Measurements from ENCODE around the gene GPR17. TPM values are rescaled to one million over a fixed set of nuclear protein-coding genes. Genes with fewer than 3 reads are reported as not detected.
A peak's percentile ranks its signal among the peaks of the same experiment; 100 is the strongest.

The GPR17 gene
- total RNA-seq, 2 experiments from 2014 or later: not detected

DNA sequence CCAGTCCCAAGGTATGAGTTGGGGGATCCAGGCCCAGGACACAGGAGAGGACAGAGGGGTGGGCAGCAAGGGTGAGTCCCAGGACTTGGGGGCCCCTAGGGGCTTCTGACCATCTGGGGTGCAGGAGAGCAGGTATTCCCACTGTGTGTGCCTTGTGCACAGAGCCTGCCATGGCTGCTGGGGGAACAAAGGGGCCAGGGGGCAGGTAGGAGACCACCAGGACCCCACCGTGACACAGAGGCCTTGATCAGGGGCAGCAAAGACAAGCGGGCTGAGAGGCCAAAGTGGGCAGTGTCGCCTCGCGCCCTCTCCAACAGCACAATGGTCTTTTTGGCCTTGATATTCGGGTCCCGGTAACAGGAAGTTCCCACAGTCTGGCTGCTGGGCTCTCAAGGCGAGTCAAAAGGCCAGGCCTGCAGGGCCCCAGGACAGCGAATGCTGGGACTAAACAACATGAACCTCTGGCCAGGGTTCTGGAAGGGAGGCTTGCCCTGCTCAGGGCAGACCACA, 12.3 kb upstream of the GPR17 start:
- ChIA-PET POLR2A (no interaction called here), CTCF (no interaction called here)
- Mint-ChIP-seq H3K27me3 (ENCODE audit: low read depth) (no peaks in the 10 kb centered on the region), H3K36me3 (ENCODE audit: low read depth) (peaks cover under 1% of the 10 kb centered on the region), H3K9me3 (ENCODE audit: insufficient read depth) (no peaks in the 10 kb centered on the region), H3K4me3 (no peak overlapping the region), H3K27ac (peak overlapping the region; percentile 72), H3K4me1 (ENCODE audit: low read depth) (peaks cover 30% of the 10 kb centered on the region)
- ATAC-seq (no peak), DNase-seq (no peak)

DNA sequence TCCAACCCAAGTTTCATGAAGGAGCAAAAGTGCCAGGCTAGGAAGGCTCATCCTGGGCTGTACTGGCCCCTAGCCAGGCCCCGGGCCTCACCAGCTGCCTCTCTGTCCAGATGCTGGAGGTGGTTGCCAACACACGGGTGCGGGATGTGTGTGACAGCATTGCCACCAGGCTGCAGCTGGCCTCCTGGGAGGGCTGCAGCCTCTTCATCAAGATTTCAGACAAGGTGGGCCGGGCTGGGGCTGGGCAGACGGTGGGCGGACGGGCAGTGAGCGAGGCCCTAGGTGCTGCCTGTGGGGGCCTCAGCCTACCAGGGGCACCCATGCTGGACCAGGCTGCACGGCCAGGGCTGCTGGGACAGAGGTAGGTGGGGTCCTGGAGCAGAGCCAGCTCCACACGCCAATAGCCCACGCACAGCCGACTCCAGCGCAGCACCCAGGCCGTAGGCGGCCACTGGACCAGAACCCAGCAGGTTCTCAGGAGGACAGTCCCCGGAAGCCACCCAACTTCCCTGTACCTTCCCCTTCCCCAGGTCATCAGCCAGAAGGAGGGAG, 11.8 kb upstream of the GPR17 start:
- Mint-ChIP-seq H3K4me1 (ENCODE audit: low read depth) (peaks cover 35% of the 10 kb centered on the region), H3K9me3 (ENCODE audit: insufficient read depth) (no peaks in the 10 kb centered on the region), H3K36me3 (ENCODE audit: low read depth) (peaks cover 6% of the 10 kb centered on the region), H3K4me3 (no peak overlapping the region), H3K27ac (no peak overlapping the region), H3K27me3 (ENCODE audit: low read depth) (no peaks in the 10 kb centered on the region)
- ATAC-seq: no peak
- POLR2A ChIA-PET: no interaction called here
- CTCF ChIA-PET: no interaction called here
- no peak for DNase-seq

DNA sequence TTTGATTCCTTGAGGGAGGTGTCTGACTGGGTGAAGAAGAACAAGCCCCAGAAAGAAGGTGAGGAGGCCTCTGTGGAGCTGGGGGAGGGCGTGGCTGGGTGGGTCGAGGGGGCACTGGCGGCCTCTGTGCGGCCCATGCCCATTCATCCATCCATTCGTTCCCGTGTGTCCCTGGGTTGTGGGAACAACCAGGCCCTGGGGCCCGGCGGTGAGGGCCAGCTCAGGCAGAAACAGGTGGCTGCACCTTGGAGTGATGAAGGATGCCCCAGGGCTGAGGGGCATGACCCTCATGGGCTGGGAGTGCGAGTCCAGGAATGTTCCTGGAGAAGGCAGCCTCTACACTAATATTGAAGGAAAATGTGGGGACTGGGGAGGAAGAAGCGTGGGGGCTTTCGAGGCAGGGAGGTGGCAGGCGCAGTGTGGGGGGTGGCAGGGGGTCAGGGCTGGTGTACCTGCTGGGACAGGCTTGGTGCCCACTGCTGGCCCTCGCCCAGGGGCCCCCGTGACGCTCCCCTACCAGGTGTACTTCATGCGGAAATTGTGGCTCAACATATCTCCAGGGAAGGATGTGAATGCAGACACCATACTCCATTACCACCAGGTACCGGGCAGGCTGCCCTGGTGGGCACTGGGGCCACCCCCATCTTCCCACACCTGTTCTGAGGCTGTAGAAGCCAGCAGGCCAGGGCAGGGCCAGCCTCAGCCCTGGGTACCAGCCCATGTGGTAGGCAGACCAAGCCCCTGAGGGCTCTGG, 11.2 kb upstream of the GPR17 start:
- Mint-ChIP-seq H3K27ac (peak overlapping the region; percentile 30), H3K9me3 (ENCODE audit: insufficient read depth) (no peaks in the 10 kb centered on the region)
- CTCF ChIA-PET: no interaction called here

DNA sequence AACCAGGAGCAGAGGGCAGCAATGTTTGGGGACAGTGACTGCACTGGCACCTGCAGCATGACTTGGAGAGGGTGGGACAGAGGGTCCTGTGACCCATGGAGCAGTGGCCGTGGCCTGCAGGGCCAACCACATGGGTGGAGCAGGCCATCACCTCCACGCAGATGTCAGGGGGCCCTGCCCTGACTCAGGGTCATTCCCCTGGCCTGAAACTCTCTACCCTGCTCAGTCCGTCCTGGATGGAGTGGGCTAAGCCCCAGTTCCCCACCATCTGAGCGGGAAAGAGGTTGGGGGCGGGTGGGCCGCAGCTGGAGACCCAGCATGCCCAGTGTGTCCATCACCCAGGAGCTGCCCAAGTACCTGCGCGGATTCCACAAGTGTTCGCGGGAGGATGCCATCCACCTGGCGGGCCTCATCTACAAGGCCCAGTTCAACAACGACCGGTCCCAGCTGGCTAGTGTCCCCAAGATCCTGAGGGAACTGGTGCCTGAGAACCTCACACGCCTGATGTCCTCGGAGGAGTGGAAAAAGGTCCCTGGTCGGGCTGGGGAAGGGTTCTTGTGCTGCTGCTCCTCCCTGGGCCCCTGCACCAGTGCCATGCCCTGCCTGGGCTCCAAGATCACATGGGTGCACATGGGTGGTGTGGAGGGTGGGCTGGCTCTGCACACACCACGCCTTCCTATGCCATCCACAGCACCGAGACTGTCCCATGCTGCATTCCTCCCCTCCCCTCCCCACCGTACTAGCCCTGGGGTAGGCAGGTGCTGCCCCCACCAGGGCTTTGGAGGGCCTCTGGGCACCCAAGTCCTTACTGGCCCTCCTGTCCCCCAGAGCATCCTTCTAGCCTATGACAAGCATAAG, 10.3 kb upstream of the GPR17 start:
- H3K9me3 Mint-ChIP-seq (ENCODE audit: insufficient read depth): no peaks in the 10 kb centered on the region
- ChIA-PET CTCF (interaction anchor here (6.7 kb wide), 1 partner anchor 44 kb away, joined by 72 read pairs; no protein-coding TSS in a partner anchor), POLR2A (no interaction called here)
- no peak for ATAC-seq
- H3K27ac Mint-ChIP-seq: peak overlapping the region; percentile 30
- no peak for DNase-seq
- H3K4me1 Mint-ChIP-seq (ENCODE audit: low read depth): peaks cover 50% of the 10 kb centered on the region
- no peak overlapping the region for H3K4me3 Mint-ChIP-seq
- no peaks in the 10 kb centered on the region for H3K27me3 Mint-ChIP-seq (ENCODE audit: low read depth)
- peaks cover 6% of the 10 kb centered on the region for H3K36me3 Mint-ChIP-seq (ENCODE audit: low read depth)

More for the DNA sequence above, 11.2 kb upstream of the GPR17 start:
- peaks cover 42% of the 10 kb centered on the region for H3K4me1 Mint-ChIP-seq (ENCODE audit: low read depth)
- POLR2A ChIA-PET: no interaction called here
- no peak for ATAC-seq
- H3K27me3 Mint-ChIP-seq (ENCODE audit: low read depth): no peaks in the 10 kb centered on the region
- peaks cover 6% of the 10 kb centered on the region for H3K36me3 Mint-ChIP-seq (ENCODE audit: low read depth)
- DNase-seq: no peak
- H3K4me3 Mint-ChIP-seq: no peak overlapping the region

DNA sequence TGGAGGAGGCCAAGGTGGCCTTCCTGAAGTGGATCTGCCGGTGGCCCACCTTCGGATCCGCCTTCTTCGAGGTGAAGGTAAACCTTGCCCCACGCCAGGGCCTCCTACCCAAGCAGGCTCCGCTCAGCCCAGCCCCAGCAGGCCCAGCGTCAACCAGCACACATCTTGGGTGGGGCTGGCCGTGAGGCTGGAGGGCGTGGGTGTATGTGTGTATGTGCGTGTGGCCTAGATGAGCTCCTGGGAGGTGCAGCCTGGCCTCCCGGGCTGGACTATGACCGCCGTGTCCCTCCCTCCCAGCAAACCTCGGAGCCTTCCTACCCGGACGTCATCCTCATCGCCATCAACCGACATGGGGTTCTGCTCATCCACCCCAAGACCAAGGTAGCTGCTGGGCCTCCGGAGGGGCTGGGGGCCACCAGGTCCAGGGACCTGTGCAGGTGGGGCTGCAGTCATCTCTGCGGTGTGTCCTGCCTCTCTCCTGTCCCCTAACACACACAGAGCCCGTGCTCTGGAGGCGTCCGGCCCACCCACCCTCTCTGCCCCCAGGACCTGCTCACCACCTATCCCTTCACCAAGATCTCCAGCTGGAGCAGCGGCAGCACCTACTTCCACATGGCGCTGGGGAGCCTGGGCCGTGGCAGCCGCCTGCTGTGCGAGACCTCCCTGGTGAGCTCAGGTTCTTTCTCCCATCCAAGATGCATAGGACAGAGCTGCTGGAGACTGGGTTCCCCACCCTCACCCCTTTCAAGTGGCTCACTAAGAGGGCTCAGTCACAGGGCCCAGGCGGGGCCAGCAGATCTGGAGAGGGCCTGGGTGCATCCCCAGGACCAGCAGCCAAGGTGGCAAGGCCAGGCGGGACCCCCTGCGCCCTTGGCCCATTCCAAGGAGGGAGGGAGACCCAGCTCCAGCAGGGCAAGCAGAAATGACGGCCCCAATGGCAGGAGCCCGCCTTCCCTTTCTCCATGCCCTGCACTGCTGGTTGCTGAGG, 9.4 kb upstream of the GPR17 start:
- Mint-ChIP-seq H3K4me1 (ENCODE audit: low read depth) (peaks cover 53% of the 10 kb centered on the region), H3K27ac (peak overlapping the region; percentile 60), H3K4me3 (no peak overlapping the region), H3K36me3 (ENCODE audit: low read depth) (peaks cover 6% of the 10 kb centered on the region), H3K27me3 (ENCODE audit: low read depth) (no peaks in the 10 kb centered on the region), H3K9me3 (ENCODE audit: insufficient read depth) (no peaks in the 10 kb centered on the region)
- no peak for DNase-seq
- ChIA-PET POLR2A (no interaction called here), CTCF (interaction anchor here (6.7 kb wide), 1 partner anchor 45 kb away, joined by 72 read pairs; no protein-coding TSS in a partner anchor)
- no peak for ATAC-seq

DNA sequence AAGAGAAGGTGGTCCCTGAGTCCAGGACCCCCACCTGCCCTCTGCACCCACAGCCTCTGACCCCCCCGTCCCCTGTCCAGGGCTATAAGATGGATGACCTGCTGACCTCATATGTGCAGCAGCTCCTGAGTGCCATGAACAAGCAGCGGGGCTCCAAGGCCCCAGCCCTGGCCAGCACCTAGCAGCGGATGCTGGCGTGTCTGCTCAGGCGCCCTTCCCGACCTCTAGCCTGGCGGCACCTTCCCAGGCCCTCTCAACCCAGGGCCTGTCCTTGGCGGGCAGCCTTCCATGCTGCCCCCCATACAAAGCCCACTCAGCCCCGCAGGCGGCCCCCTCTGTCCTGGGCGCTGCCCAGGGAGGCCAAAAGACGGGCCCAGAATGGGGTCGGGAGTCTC, 8.7 kb upstream of the GPR17 start:
- ChIA-PET CTCF (interaction anchor here (6.7 kb wide), 1 partner anchor 46 kb away, joined by 72 read pairs; no protein-coding TSS in a partner anchor), POLR2A (no interaction called here)
- Mint-ChIP-seq H3K4me3 (no peak overlapping the region), H3K9me3 (ENCODE audit: insufficient read depth) (no peaks in the 10 kb centered on the region), H3K36me3 (ENCODE audit: low read depth) (peaks cover 6% of the 10 kb centered on the region), H3K27me3 (ENCODE audit: low read depth) (no peaks in the 10 kb centered on the region), H3K27ac (peak overlapping the region; percentile 39), H3K4me1 (ENCODE audit: low read depth) (peaks cover 54% of the 10 kb centered on the region)
- no peak for DNase-seq
- no peak for ATAC-seq

DNA sequence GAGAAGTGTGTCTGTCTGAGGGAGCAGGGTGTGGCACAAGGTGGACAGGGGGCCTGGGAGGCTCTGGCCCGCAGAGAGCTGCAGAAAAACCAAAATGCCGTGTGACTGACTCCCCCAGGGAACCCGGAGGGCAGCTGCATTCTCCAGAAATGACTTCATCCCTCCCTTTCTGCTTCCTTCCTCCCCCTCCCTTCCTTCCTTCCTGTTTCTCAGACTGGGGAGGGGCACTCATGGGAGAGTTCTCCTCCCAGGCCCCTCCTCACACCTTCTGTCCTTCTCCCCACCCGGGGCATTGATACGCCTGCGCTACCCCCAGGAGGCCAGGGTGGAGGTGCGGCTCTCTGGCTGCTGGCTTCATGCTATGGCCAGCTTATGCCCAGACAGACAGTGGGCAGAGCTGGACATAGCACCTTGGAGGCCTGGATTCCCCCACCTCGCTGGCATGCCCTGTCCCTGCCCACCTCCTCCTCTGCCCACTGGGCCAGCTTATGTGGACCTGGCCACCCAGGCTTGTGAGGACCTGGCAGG, 8.2 kb upstream of the GPR17 start:
- peaks cover 6% of the 10 kb centered on the region for H3K36me3 Mint-ChIP-seq (ENCODE audit: low read depth)
- peak overlapping the region; percentile 89 for H3K27ac Mint-ChIP-seq
- peak overlapping the region; percentile 38 for H3K4me3 Mint-ChIP-seq
- peaks cover 57% of the 10 kb centered on the region for H3K4me1 Mint-ChIP-seq (ENCODE audit: low read depth)
- ATAC-seq: no peak
- no peaks in the 10 kb centered on the region for H3K27me3 Mint-ChIP-seq (ENCODE audit: low read depth)
- CTCF ChIA-PET: interaction anchor here (6.7 kb wide), 1 partner anchor 46 kb away, joined by 72 read pairs; no protein-coding TSS in a partner anchor
- DNase-seq: no peak
- POLR2A ChIA-PET: interaction anchor here (1.5 kb wide), 1 partner anchor 344 kb away, joined by 3 read pairs; the partner anchor contains the start of gene ERCC3
- no peaks in the 10 kb centered on the region for H3K9me3 Mint-ChIP-seq (ENCODE audit: insufficient read depth)

DNA sequence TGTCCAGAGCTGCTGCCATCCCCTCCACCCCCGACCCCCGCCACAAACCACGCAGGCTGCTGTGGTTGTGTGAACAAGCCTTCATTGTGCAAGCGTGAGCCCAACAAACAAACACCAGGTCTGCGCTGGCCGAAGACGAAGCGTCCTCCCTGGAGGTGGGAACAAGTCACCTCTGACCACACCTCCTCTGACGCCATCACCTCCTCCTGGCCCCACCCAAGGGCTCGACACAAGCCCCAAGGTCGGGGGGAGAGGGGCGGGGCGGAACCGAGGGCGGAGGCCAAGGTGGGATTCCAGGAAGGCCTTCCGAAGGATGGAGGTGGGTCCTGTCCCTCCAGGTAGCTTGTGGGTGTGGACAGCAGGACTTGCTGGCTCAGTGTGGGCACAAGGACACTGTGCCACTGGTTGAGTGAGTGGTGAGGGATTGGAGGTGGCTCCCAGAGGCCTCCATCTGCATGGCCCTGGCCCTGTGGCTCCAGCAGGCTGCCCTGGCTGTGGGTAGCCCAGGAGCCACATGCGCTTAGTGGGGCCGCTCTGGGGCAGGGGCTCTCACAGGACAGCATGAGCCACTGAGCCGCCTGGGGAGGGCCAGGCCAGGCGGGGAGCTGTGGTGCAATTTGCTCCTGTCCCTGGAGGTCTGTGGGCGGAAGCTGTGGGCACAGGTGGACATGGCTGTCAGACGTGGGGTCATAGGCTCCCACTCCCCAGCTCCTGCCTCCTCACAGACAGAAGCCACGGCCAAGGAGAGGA, 7.4 kb upstream of the GPR17 start:
- H3K4me1 Mint-ChIP-seq (ENCODE audit: low read depth): peaks cover 51% of the 10 kb centered on the region
- peak overlapping the region; percentile 38 for H3K4me3 Mint-ChIP-seq
- no peak for DNase-seq
- H3K9me3 Mint-ChIP-seq (ENCODE audit: insufficient read depth): no peaks in the 10 kb centered on the region
- no peak for ATAC-seq
- POLR2A ChIA-PET: interaction anchor here (1.5 kb wide), 1 partner anchor 345 kb away, joined by 3 read pairs; the partner anchor contains the start of gene ERCC3
- CTCF ChIA-PET: interaction anchor here (1.5 to 6.7 kb wide), 3 partner anchors 11 to 111 kb away, joined by 3 to 72 read pairs (median 25); no protein-coding TSS in a partner anchor
- H3K36me3 Mint-ChIP-seq (ENCODE audit: low read depth): peaks cover 6% of the 10 kb centered on the region
- peak overlapping the region; percentile 89 for H3K27ac Mint-ChIP-seq
- no peaks in the 10 kb centered on the region for H3K27me3 Mint-ChIP-seq (ENCODE audit: low read depth)

DNA sequence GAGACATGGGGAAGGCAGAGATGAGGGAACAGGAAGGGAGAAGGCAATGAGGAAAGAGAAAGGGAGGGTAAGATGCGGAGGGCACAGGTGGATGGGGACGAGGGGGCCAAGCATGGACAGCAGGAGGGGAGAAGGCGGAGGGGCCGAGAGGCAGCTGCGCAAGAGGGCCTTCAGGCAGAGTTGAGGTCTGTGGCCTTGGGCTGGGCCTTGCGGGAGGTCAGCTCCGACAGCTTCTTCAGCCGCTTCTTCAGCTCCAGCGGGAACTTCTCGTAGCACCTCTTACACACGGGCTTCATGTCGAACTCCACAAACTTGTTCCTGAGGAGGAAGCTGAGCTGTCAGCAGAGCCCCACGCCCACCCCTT, 6.9 kb upstream of the GPR17 start:
- ATAC-seq: no peak

More for the DNA sequence above, 6.9 kb upstream of the GPR17 start:
- Mint-ChIP-seq H3K9me3 (ENCODE audit: insufficient read depth) (no peaks in the 10 kb centered on the region), H3K4me3 (no peak overlapping the region), H3K27me3 (ENCODE audit: low read depth) (no peaks in the 10 kb centered on the region), H3K36me3 (ENCODE audit: low read depth) (peaks cover 6% of the 10 kb centered on the region), H3K27ac (peak overlapping the region; percentile 89), H3K4me1 (ENCODE audit: low read depth) (peaks cover 48% of the 10 kb centered on the region)
- DNase-seq: no peak
- CTCF ChIA-PET: interaction anchor here (1.0 to 6.7 kb wide), 4 partner anchors 10 to 112 kb away, joined by 3 to 72 read pairs (median 14); no protein-coding TSS in a partner anchor
- POLR2A ChIA-PET: interaction anchor here (1.5 kb wide), 1 partner anchor 345 kb away, joined by 3 read pairs; the partner anchor contains the start of gene ERCC3
